Putamen (tissue), 1 donor: ENCODE data around the gene RPAP3.
"Not testable (repeated sequence)": the region's sequence is repeated elsewhere in the genome, so short reads cannot be mapped to it uniquely, and the experiment has no call there.

Source experiments
- DNase-seq: peaks from one replicate; pipeline ENCODE4 v3.0.0-alpha.2; 2016; ENCODE audit warnings: low spot score

RPAP3 gene

GRCh38 chr12:47667935-47668334 lies 37.9 kb downstream of the RPAP3 start:
- DNase-seq: not testable (repeated sequence)

- peak; percentile 7 for DNase-seq
These were observed 53.2 kb downstream of the RPAP3 start for GRCh38 chr12:47652521-47653234.

- DNase-seq: peak; percentile 67
These were observed 54.2 kb downstream of the RPAP3 start for GRCh38 chr12:47651368-47652254.

GRCh38 chr12:47650469-47650868 lies 55.4 kb downstream of the RPAP3 start:
- DNase-seq: no peak

- DNase-seq: no peak
These were observed 56.4 kb downstream of the RPAP3 start for GRCh38 chr12:47649381-47649780.

- DNase-seq: no peak
These were observed 57.7 kb downstream of the RPAP3 start for GRCh38 chr12:47648056-47648579.

GRCh38 chr12:47642310-47642709 lies 63.5 kb downstream of the RPAP3 start:
- DNase-seq: not testable (repeated sequence)

GRCh38 chr12:47636908-47637780 lies 68.7 kb downstream of the RPAP3 start:
- DNase-seq: no peak

GRCh38 chr12:47635770-47636169 lies 70.1 kb downstream of the RPAP3 start:
- DNase-seq: not testable (repeated sequence)

GRCh38 chr12:47634127-47634526 lies 71.7 kb downstream of the RPAP3 start:
- no peak for DNase-seq

GRCh38 chr12:47621960-47622359 lies 83.9 kb downstream of the RPAP3 start:
- no peak for DNase-seq

- DNase-seq: no peak
These were observed 88.4 kb downstream of the RPAP3 start for GRCh38 chr12:47617476-47617875.

GRCh38 chr12:47616440-47616839 lies 89.4 kb downstream of the RPAP3 start:
- DNase-seq: no peak

GRCh38 chr12:47615711-47616110 lies 90.1 kb downstream of the RPAP3 start:
- DNase-seq: no peak

- no peak for DNase-seq
These were observed 91.3 kb downstream of the RPAP3 start for GRCh38 chr12:47614521-47614920.

GRCh38 chr12:47612953-47613352 lies 92.9 kb downstream of the RPAP3 start:
- no peak for DNase-seq

GRCh38 chr12:47611906-47612305 lies 93.9 kb downstream of the RPAP3 start:
- DNase-seq: no peak
